Effector memory CD8-positive, alpha-beta T cell (primary cell): ENCODE data around the gene PURB.

Experiments
- ATAC-seq: fragments of 150-1000 bp; cut with Tn5 transposase; replicated peaks from 2 replicates; pipeline ENCODE4 v1.10.0; 2021; ENCODE audit warnings: mild to moderate bottlenecking, moderate library complexity
- DNase-seq, 3 experiments: peaks; one replicate each; pipeline ENCODE4 v3.0.0; 2021
- H3K27ac Mint-ChIP-seq, 2 donors: one replicate each; pipeline ENCODE4 v1.8.0; 2022; ENCODE audit warnings: mild to moderate bottlenecking in 2 of 2, mixed read lengths in 2 of 2, moderate library complexity in 2 of 2
- H3K27me3 Mint-ChIP-seq, 2 donors: one replicate each; pipeline ENCODE4 v1.8.0; 2022; ENCODE audit warnings: mixed read lengths in 2 of 2
- H3K36me3 Mint-ChIP-seq: one replicate; pipeline ENCODE4 v1.8.0; 2022; ENCODE audit warnings: mild to moderate bottlenecking, moderate library complexity, mixed read lengths; ENCODE audit not compliant: insufficient read depth
- H3K4me1 Mint-ChIP-seq, 2 donors: one replicate each; pipeline ENCODE4 v1.8.0; 2022; ENCODE audit warnings: low read depth in 2 of 2, mixed read lengths in 2 of 2
- H3K4me3 Mint-ChIP-seq, 2 donors: one replicate each; pipeline ENCODE4 v1.8.0; 2022; ENCODE audit warnings: mild to moderate bottlenecking in 2 of 2, mixed read lengths in 2 of 2, moderate library complexity in 2 of 2
- H3K9me3 Mint-ChIP-seq, 2 donors: one replicate each; pipeline ENCODE4 v1.8.0; 2022; ENCODE audit warnings: mixed read lengths in 2 of 2

Gene PURB

DNA sequence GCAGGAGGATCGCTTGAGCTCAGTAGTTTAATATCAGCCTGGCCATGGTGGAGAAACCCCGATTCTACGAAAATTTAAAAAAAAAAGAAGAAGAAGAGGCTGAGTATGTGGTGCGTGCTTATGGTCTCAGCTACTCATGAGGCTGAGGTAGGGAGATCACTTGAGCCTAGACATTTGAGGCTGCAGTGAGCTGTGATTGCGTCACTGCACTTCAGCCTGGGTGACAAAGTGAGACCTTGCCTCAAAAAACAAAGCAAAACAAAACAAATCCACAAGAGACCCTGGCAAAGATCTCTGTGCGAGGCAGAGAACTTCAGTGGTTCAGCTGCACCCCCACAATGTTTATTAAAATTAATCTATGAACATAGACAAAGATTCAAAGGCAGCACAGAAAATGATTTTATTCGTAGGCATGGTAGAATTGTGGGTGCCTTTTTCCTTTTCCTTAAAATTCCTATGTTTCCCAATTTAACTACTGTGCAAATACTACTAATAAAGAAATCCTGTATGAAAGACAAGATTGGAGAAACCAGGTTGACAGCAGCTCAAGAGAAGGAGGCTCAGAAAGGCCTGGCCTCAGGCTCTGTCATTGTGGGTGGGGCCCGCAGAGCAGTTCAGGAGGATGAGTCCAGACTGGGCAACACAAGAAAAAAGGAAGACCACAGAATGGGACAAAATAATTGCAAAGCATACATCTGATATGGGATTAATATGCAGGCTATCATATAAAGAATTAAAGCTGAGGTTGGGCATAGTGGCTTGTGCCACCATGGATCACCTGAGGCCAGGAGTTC is 24.5 kb upstream of the PURB start:
- DNase-seq: no peak
- Mint-ChIP-seq H3K36me3 (no peaks in the 10 kb centered on the region), H3K4me1 (peaks cover 0 to 2% of the 10 kb centered on the region in 2 donors), H3K27ac (peak overlapping the region in 1 of 2 donors; percentile 79), H3K9me3 (no peaks in the 10 kb centered on the region), H3K27me3 (peaks cover 0 to 9% of the 10 kb centered on the region in 2 donors), H3K4me3 (no peak overlapping the region)
- no peak for ATAC-seq

GRCh38 chr7:44906965-44907364 is 21.6 kb upstream of the PURB start:
- no peaks in the 10 kb centered on the region for H3K4me1 Mint-ChIP-seq
- no peak for DNase-seq

GRCh38 chr7:44905002-44905635 is 19.8 kb upstream of the PURB start:
- H3K27ac Mint-ChIP-seq: peak overlapping the region in 1 of 2 donors; percentile 10
- H3K4me3 Mint-ChIP-seq: no peak overlapping the region
- H3K36me3 Mint-ChIP-seq: no peaks in the 10 kb centered on the region
- no peak for DNase-seq
- peaks cover 0 to 9% of the 10 kb centered on the region in 2 donors for H3K27me3 Mint-ChIP-seq
- no peaks in the 10 kb centered on the region for H3K9me3 Mint-ChIP-seq
- no peaks in the 10 kb centered on the region for H3K4me1 Mint-ChIP-seq
- ATAC-seq: no peak

More at GRCh38 chr7:44906965-44907364, 21.6 kb upstream of the PURB start:
- no peak overlapping the region for H3K4me3 Mint-ChIP-seq
- ATAC-seq: no peak
- H3K36me3 Mint-ChIP-seq: no peaks in the 10 kb centered on the region
- no peak overlapping the region for H3K27ac Mint-ChIP-seq
- H3K27me3 Mint-ChIP-seq: peaks cover 0 to 9% of the 10 kb centered on the region in 2 donors
- no peaks in the 10 kb centered on the region for H3K9me3 Mint-ChIP-seq

GRCh38 chr7:44899443-44899842 is 14.1 kb upstream of the PURB start:
- peak overlapping the region in 1 of 2 donors; percentile 28 for H3K27ac Mint-ChIP-seq
- DNase-seq (no peak), ATAC-seq (no peak)

GRCh38 chr7:44898039-44898438 is 12.7 kb upstream of the PURB start:
- H3K4me1 Mint-ChIP-seq: peaks cover 8 to 12% of the 10 kb centered on the region in 2 donors
- no peak overlapping the region for H3K27ac Mint-ChIP-seq
- ATAC-seq: no peak
- H3K27me3 Mint-ChIP-seq: no peaks in the 10 kb centered on the region
- H3K36me3 Mint-ChIP-seq: peaks cover 5% of the 10 kb centered on the region
- DNase-seq: no peak
- no peak overlapping the region for H3K4me3 Mint-ChIP-seq
- H3K9me3 Mint-ChIP-seq: no peaks in the 10 kb centered on the region

More at GRCh38 chr7:44899443-44899842, 14.1 kb upstream of the PURB start:
- peaks cover 5 to 8% of the 10 kb centered on the region in 2 donors for H3K4me1 Mint-ChIP-seq
- no peaks in the 10 kb centered on the region for H3K27me3 Mint-ChIP-seq
- no peaks in the 10 kb centered on the region for H3K9me3 Mint-ChIP-seq
- H3K36me3 Mint-ChIP-seq: peaks cover 5% of the 10 kb centered on the region
- H3K4me3 Mint-ChIP-seq: no peak overlapping the region

GRCh38 chr7:44897309-44897708 is 12.0 kb upstream of the PURB start:
- Mint-ChIP-seq H3K27me3 (no peaks in the 10 kb centered on the region), H3K36me3 (peaks cover 5% of the 10 kb centered on the region), H3K27ac (no peak overlapping the region), H3K4me3 (no peak overlapping the region), H3K9me3 (no peaks in the 10 kb centered on the region), H3K4me1 (peaks cover 11 to 16% of the 10 kb centered on the region in 2 donors)
- ATAC-seq (no peak), DNase-seq (no peak)

- no peaks in the 10 kb centered on the region for H3K9me3 Mint-ChIP-seq
- no peak for ATAC-seq
- no peak for DNase-seq
- H3K4me3 Mint-ChIP-seq: no peak overlapping the region
- H3K36me3 Mint-ChIP-seq: peaks cover 11% of the 10 kb centered on the region
- peak overlapping the region; percentile 66 to 95 for H3K27ac Mint-ChIP-seq
- peaks cover 24 to 33% of the 10 kb centered on the region in 2 donors for H3K4me1 Mint-ChIP-seq
- no peaks in the 10 kb centered on the region for H3K27me3 Mint-ChIP-seq
Measured at GRCh38 chr7:44894888-44895580, 9.7 kb upstream of the PURB start.

DNA sequence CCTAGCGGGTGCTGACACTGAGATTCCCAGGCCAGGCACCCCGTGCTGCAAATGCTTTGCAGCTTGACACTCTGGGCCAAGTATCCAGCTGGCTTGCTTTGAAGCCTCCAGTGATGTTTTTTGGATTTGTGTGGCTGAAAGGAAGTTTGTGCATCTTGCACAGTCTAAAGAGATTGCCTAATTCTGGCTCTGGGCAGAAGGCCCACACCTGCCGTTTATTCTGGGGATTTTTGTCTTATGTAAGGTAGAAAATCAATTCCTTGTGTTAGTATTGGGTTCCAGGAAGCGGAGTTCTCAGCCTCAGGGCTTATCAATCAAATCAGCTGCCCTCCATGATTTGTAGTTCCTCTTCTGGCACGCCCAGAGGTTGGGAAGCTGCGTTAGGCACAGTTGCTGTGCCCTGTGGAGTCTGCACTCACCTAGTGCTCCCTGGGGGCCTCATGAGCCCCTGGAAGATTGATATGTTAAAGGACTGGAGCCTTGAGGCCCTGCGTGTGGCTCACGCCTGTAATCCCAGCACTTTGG is 8.4 kb upstream of the PURB start:
- H3K27me3 Mint-ChIP-seq: no peaks in the 10 kb centered on the region
- peak overlapping the region; percentile 95 to 98 for H3K27ac Mint-ChIP-seq
- no peaks in the 10 kb centered on the region for H3K9me3 Mint-ChIP-seq
- no peak overlapping the region for H3K4me3 Mint-ChIP-seq
- H3K36me3 Mint-ChIP-seq: peaks cover 11% of the 10 kb centered on the region
- DNase-seq: no peak
- H3K4me1 Mint-ChIP-seq: peaks cover 24 to 38% of the 10 kb centered on the region in 2 donors
- ATAC-seq: no peak

DNA sequence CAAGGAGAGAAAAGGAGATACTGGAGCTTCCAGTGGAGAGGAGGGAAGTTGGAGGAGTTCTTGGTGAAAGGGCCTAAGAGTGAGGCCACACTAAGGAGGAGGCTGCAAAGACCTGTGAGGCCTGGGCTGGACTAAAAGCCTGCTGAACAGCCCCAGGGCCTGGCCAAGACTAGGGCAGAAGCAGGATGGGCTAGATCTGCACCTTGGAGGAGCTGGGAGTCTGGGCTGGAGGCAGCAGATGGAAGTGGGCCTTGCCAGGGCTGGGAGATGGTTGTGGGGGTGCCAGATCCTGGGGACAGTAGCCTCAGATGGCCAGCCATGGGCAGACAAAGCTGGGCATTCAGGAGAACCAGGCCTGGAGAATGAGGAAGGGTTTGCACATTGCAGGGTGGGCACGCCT is 6.5 kb upstream of the PURB start:
- peak overlapping the region; percentile 65 to 71 for H3K4me3 Mint-ChIP-seq
- peaks cover 22 to 34% of the 10 kb centered on the region in 2 donors for H3K4me1 Mint-ChIP-seq
- ATAC-seq: peak; percentile 4
- no peaks in the 10 kb centered on the region for H3K9me3 Mint-ChIP-seq
- H3K27me3 Mint-ChIP-seq: no peaks in the 10 kb centered on the region
- peaks cover 15% of the 10 kb centered on the region for H3K36me3 Mint-ChIP-seq
- no peak for DNase-seq
- peak overlapping the region; percentile 95 to 98 for H3K27ac Mint-ChIP-seq

DNA sequence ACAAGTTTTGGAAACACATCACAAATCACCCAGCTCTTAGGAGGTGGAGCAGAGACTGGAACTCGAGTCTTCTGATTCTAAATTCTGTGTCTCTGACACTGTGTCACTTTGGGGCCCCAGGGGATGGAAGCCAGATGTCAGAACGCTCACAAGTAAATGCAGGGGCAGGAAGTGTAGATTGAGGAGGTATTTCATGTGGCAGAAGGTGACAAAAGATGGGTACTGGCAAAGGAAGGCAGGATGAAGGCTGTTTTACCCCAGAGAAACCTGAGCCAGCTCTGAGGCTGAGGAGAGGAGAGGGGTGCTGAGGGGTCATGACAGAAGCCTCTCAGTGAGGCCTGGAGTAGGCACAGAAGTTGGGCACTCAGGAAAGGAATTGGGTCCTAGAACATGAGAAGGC is 6.0 kb upstream of the PURB start:
- DNase-seq: peak; percentile 45 to 55 (median 46)
- peaks cover 22 to 34% of the 10 kb centered on the region in 2 donors for H3K4me1 Mint-ChIP-seq

DNA sequence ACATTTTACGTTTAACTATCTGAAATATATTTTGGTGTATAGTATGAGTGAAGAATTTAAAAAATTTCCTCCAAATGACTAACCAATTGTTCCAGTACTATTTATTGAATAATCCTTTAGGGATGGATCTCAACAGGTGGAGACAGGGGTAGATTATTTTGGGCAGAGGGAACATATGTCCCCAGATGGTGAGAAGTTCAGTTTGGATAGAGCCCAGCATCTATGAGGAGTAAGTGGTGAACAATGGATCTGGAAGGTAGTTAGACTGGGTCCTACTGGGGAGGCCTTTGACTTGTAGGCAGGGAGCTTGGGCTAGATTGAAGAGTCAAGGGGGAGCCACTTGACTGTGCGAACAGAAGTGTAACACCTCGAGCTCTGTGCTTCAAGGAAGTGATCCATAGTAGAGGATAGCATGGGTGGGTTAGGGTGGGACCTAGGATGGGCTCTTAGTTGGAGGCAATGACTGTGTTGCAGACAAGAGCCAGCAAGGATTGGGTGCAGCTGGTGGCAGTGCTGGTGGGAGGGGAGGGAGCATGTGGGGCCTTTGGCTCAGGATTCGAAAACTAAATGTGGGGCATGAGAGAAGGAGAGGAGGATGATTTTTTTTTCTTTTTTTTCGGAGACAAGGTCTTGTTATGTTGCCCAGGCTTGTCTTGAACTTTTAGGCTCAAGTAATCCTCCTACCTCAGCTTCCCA is 3.9 kb upstream of the PURB start:
- H3K36me3 Mint-ChIP-seq: peaks cover 32% of the 10 kb centered on the region
- DNase-seq: no peak
- H3K27ac Mint-ChIP-seq: peak overlapping the region; percentile 78 to 79
- no peaks in the 10 kb centered on the region for H3K27me3 Mint-ChIP-seq
- peaks cover 30 to 44% of the 10 kb centered on the region in 2 donors for H3K4me1 Mint-ChIP-seq
- peak overlapping the region in 1 of 2 donors; percentile 41 for H3K4me3 Mint-ChIP-seq
- ATAC-seq: no peak
- H3K9me3 Mint-ChIP-seq: no peaks in the 10 kb centered on the region

More for the DNA sequence above, 6.0 kb upstream of the PURB start:
- Mint-ChIP-seq H3K4me3 (peak overlapping the region; percentile 65 to 71), H3K27me3 (no peaks in the 10 kb centered on the region), H3K36me3 (peaks cover 14% of the 10 kb centered on the region), H3K9me3 (no peaks in the 10 kb centered on the region), H3K27ac (peak overlapping the region; percentile 95 to 98)
- peak; percentile 95 for ATAC-seq

GRCh38 chr7:44887293-44887692 is 2.0 kb upstream of the PURB start:
- Mint-ChIP-seq H3K4me1 (peaks cover 28 to 42% of the 10 kb centered on the region in 2 donors), H3K27me3 (no peaks in the 10 kb centered on the region), H3K9me3 (no peaks in the 10 kb centered on the region), H3K36me3 (peaks cover 42% of the 10 kb centered on the region), H3K4me3 (peak overlapping the region; percentile 30 to 99), H3K27ac (peak overlapping the region; percentile 99 to 100)
- DNase-seq (no peak), ATAC-seq (no peak)
